Prostate gland (tissue), 2 donors: ENCODE results near the gene MANBA.

ENCODE experiments used
- CTCF ChIP-seq, 4 experiments: fragments of 200-600 bp in 2 of 4; fragments of 450-650 bp in 2 of 4; sonication (generic) in 2 of 4; IDR thresholded peaks; 1 replicate in 3 of 4; 2 replicates in 1 of 4; pipeline ENCODE4 v1.5.1; 2016 to 2019; ENCODE audit warnings: antibody characterized with exemption in 4 of 4, mild to moderate bottlenecking in 2 of 4, moderate library complexity in 2 of 4
- POLR2A ChIP-seq: fragments of 450-650 bp; IDR thresholded peaks from one replicate; pipeline ENCODE4 v1.6.1; 2016; ENCODE audit warnings: antibody characterized with exemption, mild to moderate bottlenecking
- POLR2AphosphoS5 ChIP-seq: sonication (generic); formaldehyde crosslinking; IDR thresholded peaks from one replicate; pipeline ENCODE4 v1.6.1; 2017; ENCODE audit warnings: antibody characterized with exemption

GRCh38 chr4:102598086-102598761, 162.5 kb downstream of the MANBA start:
- TF ChIP-seq CTCF (IDR thresholded peaks at IDR 0.05), result no peak
- no peak for TF ChIP-seq POLR2AphosphoS5
- TF ChIP-seq POLR2A, result no peak
